ENCODE data around the gene GNAI3.

DNA sequence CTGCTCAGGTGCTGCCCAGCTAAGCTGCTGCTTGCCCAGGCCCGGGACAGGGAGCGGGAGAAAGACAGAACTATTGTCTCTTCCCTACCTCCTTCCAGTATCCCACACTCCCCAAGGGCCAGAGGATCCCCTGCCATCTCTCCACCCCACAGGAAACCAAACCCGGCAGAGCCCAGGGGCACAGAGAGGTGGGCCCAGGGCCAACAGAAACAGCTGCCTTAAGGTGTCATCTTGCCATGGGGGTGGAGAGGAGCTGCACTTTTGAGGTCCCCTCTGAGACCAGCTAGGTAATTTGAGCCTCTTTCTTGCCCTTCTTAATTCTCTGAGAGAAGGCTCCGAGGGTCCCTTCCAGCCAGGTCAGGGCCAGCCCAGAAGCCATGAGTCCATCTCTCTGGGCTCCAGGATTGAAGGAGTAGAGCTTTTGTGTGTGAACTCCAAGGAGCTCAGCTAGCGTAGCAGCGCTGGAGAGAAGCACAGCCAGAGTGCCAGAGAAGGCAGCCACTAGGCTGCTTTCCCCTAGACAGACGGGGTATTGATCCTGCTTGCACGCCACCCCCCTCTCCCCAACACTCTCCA is 18.4 kb upstream of the GNAI3 start:
- TF ChIP-seq LEF1 (IDR thresholded peaks at IDR 0.05; ENCODE audit: borderline replicate concordance): no peak
- TF ChIP-seq NFRKB (IDR thresholded peaks at IDR 0.05): no peak
- no peak for TF ChIP-seq CTBP1 (IDR thresholded peaks at IDR 0.05; ENCODE audit: borderline replicate concordance)
- TF ChIP-seq HDGF (IDR thresholded peaks at IDR 0.05; ENCODE audit: borderline replicate concordance): no peak
- TF ChIP-seq ZNF384 (IDR thresholded peaks at IDR 0.05): no peak
- TF ChIP-seq SUZ12 (IDR thresholded peaks at IDR 0.05): no peak
- no peak for TF ChIP-seq SP1 (IDR thresholded peaks at IDR 0.05)
